AG09319 (cell line): ENCODE data around the gene ZNF138.

Experiments
- DNase-seq: peaks from one replicate; pipeline ENCODE4 v3.0.0-alpha.2; 2010; ENCODE audit warnings: low read depth; ENCODE audit errors: extremely low read depth
- TF ChIP-seq, protein P1 (sequence below): IDR thresholded peaks from 2 replicates; pipeline ENCODE4 v1.5.1; 2011; ENCODE audit warnings: low read depth, mild to moderate bottlenecking, inconsistent platforms, low read length, moderate library complexity

Gene ZNF138

DNA sequence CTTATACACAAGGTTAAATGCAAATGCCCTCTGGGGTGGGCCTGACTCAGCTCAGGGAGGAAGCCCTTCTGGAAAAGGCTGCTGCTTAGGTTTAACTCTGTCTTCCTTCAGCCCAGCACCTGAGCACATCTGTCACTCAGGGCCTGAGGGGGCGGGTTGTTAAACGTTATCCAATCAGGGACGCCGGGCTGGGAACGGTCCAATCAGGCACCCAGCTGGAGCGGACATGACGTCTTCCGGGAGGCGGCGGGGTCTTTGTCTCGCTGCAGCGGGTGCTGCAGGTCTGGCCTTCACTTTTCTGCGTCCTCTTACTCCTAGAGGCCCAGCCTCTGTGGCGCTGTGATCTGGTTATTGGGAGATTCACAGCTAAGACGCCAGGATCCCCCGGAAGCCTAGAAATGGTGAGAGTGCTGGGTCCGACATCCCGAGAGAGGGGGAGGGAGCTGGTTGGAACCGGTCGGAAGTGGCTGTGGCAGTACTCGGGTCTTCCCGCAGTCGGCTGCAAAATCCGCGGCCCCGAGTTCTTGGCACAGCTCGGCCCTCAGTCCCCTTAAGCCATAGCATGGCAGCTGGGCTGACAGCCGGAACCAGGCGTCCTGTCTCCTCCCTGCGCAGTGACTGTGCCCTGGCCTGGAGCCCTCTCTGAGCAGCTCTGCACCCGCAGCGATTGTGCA lies at the start of gene ZNF138:
TSS of gene ZNF138 (plus strand) at position 258 of the 674 bp plus-strand sequence. CDS start at position 399, 141 bp downstream.
- TF ChIP-seq, protein P1, sequence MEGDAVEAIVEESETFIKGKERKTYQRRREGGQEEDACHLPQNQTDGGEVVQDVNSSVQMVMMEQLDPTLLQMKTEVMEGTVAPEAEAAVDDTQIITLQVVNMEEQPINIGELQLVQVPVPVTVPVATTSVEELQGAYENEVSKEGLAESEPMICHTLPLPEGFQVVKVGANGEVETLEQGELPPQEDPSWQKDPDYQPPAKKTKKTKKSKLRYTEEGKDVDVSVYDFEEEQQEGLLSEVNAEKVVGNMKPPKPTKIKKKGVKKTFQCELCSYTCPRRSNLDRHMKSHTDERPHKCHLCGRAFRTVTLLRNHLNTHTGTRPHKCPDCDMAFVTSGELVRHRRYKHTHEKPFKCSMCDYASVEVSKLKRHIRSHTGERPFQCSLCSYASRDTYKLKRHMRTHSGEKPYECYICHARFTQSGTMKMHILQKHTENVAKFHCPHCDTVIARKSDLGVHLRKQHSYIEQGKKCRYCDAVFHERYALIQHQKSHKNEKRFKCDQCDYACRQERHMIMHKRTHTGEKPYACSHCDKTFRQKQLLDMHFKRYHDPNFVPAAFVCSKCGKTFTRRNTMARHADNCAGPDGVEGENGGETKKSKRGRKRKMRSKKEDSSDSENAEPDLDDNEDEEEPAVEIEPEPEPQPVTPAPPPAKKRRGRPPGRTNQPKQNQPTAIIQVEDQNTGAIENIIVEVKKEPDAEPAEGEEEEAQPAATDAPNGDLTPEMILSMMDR, result no peak
- peak; percentile 78 for DNase-seq

DNA sequence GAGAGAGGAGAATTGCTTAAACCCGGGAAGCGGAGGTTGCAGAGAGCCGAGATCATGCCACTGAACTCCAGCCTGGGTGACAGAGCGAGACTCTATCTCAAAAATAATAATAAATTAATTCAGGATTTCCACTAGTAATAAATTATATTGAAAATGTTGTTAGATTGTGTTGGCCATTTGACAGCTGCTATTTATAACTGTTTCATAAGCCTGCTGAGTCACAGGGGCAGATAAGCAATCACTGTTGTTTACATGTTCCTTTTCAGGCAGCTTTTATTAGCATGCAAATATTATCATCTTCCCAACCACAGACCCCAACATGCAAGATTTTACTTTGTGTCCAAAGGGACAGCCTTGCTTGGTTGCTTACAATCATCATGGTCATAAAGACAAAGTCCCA lies 49.5 kb upstream of the ZNF138 start:
- TF ChIP-seq, protein P1, result no peak
- DNase-seq, result no peak

DNA sequence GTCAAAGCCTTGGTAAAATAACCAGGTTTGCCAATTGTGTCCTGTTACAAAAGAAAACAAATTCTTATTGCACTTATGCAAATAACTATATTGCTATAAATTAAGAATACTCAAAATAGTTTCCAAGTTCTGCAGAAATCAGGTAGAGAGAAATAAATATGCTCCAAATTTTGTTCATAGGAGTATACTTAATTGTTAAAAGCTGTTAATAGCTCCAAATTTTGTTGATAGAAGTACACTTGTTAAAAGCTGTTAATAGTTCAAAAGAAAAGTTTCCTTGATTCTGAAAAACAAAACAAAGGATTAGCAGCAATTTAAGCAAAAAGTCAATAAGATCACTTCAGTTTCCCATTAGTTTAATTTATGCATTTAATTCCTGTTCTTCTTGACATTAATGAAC lies 46.4 kb upstream of the ZNF138 start:
- TF ChIP-seq, protein P1, result no peak
- no peak for DNase-seq

DNA sequence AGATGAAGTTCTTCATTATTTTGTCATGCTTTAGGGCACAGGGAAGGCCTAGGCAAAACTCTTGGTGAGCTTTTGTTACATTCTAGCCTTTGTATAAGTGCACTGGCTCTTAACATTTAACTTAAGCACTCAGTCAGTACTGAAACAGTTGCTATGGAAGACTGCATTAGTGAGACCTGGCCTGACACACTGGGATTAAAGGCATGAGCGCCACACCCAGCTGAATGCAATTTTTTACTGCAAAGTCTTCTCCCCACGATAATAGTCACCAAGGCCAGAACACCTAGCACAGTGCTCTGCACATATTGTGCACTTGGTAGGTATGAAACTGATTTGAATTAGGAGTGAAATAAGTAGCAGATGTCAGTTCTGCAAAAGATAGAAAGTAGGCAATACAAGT lies 41.2 kb upstream of the ZNF138 start:
- DNase-seq, result no peak
- TF ChIP-seq, protein P1, result no peak

DNA sequence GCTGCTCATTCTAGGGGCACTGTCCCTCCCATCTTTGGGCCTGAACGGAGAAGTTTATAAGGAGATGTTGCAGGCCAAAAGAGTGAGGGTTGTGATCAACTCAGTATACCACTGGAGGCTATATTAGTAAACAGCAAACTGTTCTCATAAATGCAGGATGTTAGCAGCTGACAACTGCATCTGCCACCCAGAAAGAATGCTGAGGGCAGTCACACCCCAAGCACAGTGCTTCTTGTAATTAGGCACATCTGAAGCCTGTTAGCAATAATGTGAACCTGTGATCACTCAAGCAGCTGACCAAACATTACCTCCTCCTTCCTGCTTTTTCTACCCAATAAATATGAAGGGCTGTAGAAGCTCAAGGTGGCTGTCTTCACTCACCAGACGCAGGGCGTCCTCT lies 38.4 kb upstream of the ZNF138 start:
- TF ChIP-seq, protein P1, result no peak
- no peak for DNase-seq

DNA sequence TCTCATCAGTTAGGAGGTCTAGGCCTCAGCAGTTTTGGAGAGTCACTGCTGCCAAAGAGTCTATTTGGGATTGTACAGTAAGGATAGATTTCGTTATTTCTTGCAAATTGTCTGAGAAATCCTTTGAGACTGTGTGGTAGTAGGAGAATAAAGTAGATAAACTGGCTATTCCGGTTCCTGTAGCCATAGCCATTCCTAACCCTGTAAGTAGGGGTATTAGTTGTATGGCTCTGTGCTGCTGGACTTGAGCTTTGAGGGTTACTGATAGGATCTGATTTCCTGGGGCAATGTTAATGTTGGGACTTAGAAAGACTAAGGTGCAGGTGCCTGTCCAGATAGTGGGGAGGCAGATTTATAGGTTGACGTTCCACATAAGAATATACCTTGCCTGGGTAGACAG lies 36.1 kb upstream of the ZNF138 start:
- no peak for DNase-seq
- TF ChIP-seq, protein P1, result no peak

DNA sequence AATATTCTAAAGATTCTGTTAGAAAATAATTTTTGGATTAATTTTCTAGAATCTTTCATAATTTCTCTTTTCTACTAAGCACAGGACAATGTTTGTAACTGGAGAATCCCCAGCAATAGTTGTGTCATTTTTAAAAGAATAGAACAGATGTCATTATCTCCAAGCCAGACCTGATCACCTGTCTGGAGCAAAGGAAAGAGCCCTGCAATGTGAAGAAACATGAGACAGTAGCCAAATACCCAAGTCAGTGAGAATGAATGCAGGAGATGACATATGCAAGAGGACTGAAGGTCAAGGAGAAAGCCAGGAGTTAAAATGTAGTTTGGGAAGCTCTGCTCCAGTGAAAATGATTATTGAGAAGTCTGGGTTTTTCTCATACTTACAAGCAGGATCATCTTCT lies 25.4 kb upstream of the ZNF138 start:
- TF ChIP-seq, protein P1, result no peak
- no peak for DNase-seq
